GM10248 (cell line): Measurements from ENCODE around the gene TRMU.

Experiments
- CTCF ChIA-PET: fragments of 300-600 bp; sonication (Branson Sonifier 250); formaldehyde crosslinking; extraction: SDS; loops from one replicate; lab custom pipeline; 2021; ENCODE audit warnings: antibody characterized with exemption; lab: Yijun Ruan, JAX
- POLR2A ChIA-PET: fragments of 350-650 bp; sonication (Branson Sonifier 250); formaldehyde crosslinking; extraction: SDS; loops from one replicate; lab custom pipeline; 2020; ENCODE audit warnings: antibody characterized with exemption; lab: Yijun Ruan, JAX
- DNase-seq: peaks from one replicate; pipeline ENCODE4 v3.0.0; 2012; ENCODE audit errors: extremely low spot score
- TF ChIP-seq, protein P1 (sequence below): IDR thresholded peaks from 2 replicates; pipeline ENCODE4 v1.5.1; 2012; ENCODE audit warnings: mild to moderate bottlenecking, low read depth; ENCODE audit errors: extremely low read depth, missing control alignments, control extremely low read depth

Gene TRMU

DNA sequence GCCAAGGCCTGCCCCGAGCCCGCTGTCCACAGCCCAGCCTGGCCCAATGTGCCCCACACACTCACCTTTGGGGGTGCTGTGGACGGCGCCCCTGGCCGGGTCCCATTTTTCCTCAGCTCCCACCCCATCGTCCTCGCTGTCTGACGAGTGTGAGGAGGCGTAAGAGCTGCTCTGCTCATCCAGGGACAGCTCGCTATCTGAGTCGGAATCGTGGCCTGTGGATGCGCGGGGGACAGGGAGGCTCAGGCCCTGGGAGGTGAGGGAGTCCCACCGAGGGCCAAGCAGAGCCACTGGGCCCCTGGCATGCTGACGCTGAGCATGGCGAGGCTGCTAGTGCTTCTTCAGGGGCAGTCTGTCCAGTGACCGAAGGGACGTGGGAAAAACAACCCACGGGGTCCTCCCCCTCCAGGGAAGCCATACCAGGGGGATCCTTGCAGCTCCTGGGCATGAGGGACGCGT, 29.7 kb downstream of the TRMU start:
- DNase-seq: no peak
- CTCF ChIA-PET: interaction anchor here (6.7 kb wide), 1 partner anchor 177 kb away, joined by 111 read pairs; no protein-coding TSS in a partner anchor
- TF ChIP-seq, protein P1, sequence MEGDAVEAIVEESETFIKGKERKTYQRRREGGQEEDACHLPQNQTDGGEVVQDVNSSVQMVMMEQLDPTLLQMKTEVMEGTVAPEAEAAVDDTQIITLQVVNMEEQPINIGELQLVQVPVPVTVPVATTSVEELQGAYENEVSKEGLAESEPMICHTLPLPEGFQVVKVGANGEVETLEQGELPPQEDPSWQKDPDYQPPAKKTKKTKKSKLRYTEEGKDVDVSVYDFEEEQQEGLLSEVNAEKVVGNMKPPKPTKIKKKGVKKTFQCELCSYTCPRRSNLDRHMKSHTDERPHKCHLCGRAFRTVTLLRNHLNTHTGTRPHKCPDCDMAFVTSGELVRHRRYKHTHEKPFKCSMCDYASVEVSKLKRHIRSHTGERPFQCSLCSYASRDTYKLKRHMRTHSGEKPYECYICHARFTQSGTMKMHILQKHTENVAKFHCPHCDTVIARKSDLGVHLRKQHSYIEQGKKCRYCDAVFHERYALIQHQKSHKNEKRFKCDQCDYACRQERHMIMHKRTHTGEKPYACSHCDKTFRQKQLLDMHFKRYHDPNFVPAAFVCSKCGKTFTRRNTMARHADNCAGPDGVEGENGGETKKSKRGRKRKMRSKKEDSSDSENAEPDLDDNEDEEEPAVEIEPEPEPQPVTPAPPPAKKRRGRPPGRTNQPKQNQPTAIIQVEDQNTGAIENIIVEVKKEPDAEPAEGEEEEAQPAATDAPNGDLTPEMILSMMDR: no peak
- POLR2A ChIA-PET: interaction anchor here (0.5 kb wide), 1 partner anchor 11 kb away, joined by 4 read pairs; no protein-coding TSS in a partner anchor

DNA sequence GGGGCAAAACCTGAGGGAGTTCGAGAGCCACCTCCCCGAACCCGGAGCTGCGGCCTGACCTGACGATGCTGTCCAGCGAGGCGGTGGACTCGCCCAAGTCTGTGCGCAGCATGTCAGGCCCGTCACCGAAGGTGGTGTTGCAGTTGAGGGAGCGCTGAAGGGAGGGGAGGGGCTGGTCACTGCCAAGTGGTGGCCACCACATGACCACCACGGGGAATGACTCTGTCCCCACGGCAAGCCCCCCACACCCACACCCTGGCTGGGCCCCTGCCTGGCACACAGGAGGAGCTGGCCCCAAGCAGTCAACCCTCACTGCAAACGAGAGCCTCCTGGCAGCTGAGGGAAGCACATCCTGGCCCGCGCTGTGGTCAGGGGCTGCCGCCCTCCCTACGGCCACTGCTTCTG, 30.8 kb downstream of the TRMU start:
- ChIA-PET POLR2A (no interaction called here), CTCF (interaction anchor here (1.7 to 6.7 kb wide), 10 partner anchors 9 to 180 kb away, joined by 4 to 111 read pairs (median 8); no protein-coding TSS in a partner anchor)
- DNase-seq: no peak
- TF ChIP-seq, protein P1: no peak

DNA sequence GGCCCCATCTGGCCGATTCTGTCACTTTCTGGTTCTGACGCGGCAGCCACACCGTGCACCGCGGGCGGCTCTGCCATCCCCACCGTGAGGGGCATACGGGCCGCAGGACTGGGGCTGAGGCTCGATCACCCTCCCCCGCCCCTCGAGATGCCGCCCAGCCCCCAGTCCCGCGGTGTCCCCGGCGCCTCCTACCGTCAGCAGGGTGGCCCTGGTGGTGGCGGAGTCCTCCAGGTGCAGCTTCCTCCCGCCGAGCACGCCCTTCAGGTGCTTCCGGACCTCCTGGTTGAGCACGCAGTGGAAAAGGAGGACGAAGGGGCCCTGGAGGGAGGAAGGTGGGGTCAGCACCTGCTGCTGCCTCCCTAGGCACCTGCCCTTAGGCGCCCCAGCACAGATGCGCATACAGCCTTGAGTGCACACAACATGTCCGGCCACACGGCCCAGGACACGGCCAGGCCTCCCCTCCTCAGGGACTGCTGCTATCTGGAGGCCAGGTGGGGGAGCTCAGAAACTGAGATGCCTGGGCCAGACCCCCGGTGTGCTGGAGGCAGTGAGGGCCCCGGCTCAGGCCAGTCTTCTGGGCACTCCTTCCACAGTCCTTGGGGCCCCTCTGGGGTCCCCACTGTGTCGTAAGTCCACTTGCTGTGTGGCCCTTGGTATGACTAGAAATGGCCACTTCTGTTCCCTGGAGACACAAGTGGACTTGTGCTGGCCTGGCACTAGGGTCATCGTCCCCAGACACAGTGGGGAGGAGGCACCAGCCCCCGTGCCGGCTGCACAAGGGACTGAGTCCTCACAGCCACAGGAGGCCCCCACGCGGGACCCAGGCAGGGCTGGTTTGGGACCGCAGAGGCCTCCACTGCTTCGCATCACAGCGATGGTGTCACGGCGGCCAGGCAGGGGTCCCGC, 31.5 kb downstream of the TRMU start:
- no peak for DNase-seq
- TF ChIP-seq, protein P1: no peak
- CTCF ChIA-PET: interaction anchor here (0.8 to 6.7 kb wide), 54 partner anchors 9 to 600 kb away, joined by 3 to 111 read pairs (median 4); partner anchors contain the start of gene CELSR1
- POLR2A ChIA-PET: no interaction called here

DNA sequence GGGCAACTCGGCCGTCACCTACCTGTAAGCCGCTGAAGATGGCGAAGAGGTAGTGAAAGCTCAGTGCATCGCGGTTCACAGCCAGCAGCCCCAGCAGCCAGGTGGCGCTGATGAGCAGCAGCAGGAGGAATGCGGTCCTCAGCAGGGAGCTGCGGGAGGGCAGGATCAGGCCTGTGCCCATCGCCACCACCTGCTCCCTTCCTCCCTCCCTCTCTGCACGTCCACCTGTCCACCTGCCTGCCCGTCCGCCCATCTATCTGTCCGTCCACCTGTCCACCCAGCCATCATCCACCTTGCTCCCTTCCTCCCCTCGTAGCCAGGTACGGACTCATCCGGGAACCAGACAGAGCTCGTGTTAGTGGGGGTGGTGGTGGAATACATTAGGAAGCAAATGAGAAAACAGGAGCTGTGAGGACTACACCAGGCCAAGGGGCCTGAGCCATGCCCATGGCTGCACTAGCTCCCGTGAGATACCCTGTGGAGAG, 32.2 kb downstream of the TRMU start:
- DNase-seq: peak; percentile 90
- ChIA-PET POLR2A (no interaction called here), CTCF (interaction anchor here (0.6 to 6.7 kb wide), 58 partner anchors 9 to 599 kb away, joined by 3 to 111 read pairs (median 4); partner anchors contain the start of gene CELSR1)
- TF ChIP-seq, protein P1: peak; percentile 99

DNA sequence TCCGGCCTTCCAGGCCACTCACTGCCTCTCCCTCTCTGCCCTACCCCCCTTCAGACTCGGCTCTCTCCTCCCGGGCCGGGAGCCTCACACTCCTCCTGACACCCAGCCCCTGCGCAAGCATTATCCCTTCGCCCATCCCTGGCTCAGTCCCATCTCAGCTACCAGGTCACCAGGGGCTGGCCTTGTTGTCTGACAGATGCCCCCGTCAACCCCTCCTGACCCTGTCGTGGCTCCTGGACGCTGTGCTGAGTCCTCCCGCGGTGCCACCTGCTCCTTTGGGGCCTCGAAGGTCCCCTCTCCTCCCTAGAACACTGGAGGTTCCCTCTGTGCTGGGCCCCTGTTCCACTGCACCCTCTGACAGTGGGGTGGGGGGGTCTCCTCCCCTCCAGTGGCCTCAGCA, 32.9 kb downstream of the TRMU start:
- TF ChIP-seq, protein P1: no peak
- DNase-seq: no peak
- ChIA-PET POLR2A (no interaction called here), CTCF (interaction anchor here (1.0 to 6.7 kb wide), 43 partner anchors 8 to 598 kb away, joined by 3 to 111 read pairs (median 5); partner anchors contain the start of gene CELSR1)

DNA sequence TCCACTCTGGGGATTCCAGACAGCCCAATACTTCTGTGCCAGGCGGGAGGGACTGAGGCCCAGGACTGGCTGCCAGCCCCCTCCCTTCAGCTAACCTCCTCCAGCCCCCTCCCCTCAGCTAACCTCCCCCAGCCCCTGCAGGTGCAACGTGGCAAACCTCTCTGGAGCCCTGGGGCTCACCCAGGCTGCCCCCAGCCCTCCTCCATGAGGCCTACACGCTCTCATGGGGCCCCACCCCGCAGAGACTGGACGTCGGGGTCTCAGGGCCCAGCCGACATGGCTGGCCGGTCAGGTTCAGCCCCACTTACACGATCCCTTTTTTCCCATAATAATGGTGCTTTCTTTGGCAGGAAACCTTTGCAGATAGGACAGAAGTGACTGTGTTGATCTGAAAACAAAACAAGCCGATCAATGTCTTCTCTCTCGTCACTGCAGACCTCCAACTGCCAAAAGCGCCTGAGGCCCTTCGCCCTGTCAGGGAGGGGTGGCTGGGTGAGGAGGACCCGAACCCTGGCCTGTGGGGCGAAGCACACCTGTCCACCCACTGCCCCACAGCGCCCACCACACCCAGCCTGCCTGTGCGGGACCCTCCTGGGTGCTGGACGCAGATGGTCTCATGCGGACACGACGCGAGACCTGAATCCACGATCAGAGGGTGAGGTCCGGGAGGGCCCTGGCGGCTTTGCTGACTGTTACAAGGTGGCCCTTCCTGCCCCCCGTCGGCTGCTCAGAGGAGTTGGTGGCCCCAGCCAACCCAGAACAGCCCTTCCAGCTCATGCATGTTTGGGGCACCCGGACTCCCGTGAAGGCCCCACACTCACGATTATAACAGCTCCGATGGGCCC, 33.6 kb downstream of the TRMU start:
- ChIA-PET POLR2A (no interaction called here), CTCF (interaction anchor here (1.3 to 6.7 kb wide), 9 partner anchors 28 to 182 kb away, joined by 3 to 111 read pairs (median 5); no protein-coding TSS in a partner anchor)
- no peak for DNase-seq
- TF ChIP-seq, protein P1: no peak
